ENCODE results near the gene FBXO30. TPM values are rescaled to one million over a fixed set of nuclear protein-coding genes. Genes with fewer than 3 reads are reported as not detected.

FBXO30 gene
- total and polyA plus RNA-seq, 9 of the 15 experiments (the other 6 are each of a cell fraction or from before 2014, with no cell fraction given), result 3.6 to 12.8 (median 7.1) TPM

- TF ChIP-seq NFE2L1 (tag; IDR thresholded peaks at IDR 0.05; ENCODE audit: borderline replicate concordance, low read depth), result peak; percentile 72
- TF ChIP-seq MAFG (tag; conservative IDR thresholded peaks at IDR 0.05), result peak; percentile 96
- TF ChIP-seq, protein P1, sequence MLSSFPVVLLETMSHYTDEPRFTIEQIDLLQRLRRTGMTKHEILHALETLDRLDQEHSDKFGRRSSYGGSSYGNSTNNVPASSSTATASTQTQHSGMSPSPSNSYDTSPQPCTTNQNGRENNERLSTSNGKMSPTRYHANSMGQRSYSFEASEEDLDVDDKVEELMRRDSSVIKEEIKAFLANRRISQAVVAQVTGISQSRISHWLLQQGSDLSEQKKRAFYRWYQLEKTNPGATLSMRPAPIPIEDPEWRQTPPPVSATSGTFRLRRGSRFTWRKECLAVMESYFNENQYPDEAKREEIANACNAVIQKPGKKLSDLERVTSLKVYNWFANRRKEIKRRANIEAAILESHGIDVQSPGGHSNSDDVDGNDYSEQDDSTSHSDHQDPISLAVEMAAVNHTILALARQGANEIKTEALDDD (IDR thresholded peaks at IDR 0.05), result peak; percentile 29; the same call in 1 of the 2 replicates
- TF ChIP-seq TAF15 (IDR thresholded peaks at IDR 0.05; ENCODE audit: low read depth, low read length), result no peak
Observed at GRCh38 chr6:145844933-145845540, 30.4 kb upstream of the FBXO30 start (continued).

DNA sequence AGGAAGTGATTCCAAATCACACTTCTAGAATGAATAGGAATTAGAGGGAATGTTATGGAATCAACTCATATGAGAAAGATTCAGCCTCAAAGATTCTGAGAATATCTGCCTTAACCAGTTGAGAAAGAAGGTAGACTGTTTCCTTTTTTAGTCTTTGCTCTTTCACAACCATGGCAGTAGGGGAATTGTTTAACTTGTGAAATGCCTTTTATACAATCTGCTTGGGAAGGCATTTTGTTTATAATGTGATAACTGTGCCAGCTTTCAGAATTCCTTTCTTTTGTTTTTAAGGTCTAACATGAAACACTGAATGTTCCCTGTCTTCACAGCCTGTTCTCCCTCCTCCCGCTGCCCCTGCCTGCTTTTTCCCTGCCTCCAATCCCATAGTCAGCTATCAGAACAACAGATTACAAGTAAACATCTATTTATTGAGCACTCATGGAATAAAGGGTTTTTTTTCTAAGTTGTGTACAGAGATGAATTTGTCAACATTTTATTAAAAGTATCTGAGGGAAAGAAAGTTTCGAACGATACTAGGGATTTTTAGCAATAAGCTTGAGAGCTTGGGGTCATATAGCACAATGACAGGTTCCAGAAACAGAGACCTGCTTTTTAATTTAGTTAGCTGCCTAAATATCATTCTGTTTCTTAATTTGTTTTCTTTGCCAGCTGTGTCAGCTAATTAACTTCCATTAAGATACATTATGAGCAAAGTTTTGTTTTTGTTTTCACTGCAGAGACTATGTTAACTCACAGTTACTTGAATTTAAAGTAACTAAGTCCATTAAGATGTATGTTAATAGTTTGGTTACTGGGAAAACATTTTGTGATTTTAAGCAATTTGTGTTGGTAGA lies 28.3 kb upstream of the FBXO30 start:
- BruUV-seq (replicated peaks), result no TSS peak
- ChIA-PET POLR2A (interaction anchor here (0.5 to 1.7 kb wide), 2 partner anchors 20 to 92 kb away, joined by 3 to 4 read pairs; no protein-coding TSS in a partner anchor), CTCF (ENCODE audit: low intra/inter-chr PET ratio) (no interaction called here)
- in situ Hi-C loops (cut with MboI) (no loop called here), intact Hi-C loops (cut with micrococcal nuclease) (no loop called here)
- H2AFZ ChIP-seq (ENCODE audit: low read depth, low read length), result no peak overlapping the region
- H3K9me3 ChIP-seq (replicated peaks; ENCODE audit: control insufficient read depth, insufficient read depth, low read depth, low read length), result no peaks in the 10 kb centered on the region
- no peaks in the 10 kb centered on the region for H3K27me3 ChIP-seq (ENCODE audit: control insufficient read depth in 2 of 2, insufficient read depth in 2 of 2, low read length in 2 of 2)
- ATAC-seq (no peak), FAIRE-seq (no peak), DNase-seq (ENCODE audit: extremely low read depth in 1 of 4, low spot score in 3 of 4) (no peak)
- no peak overlapping the region for H3K9ac ChIP-seq (ENCODE audit: insufficient read depth in 1 of 2, low read depth in 2 of 2, low read length in 2 of 2)
- H3K36me3 ChIP-seq (ENCODE audit: control insufficient read depth, insufficient read depth, low read length), result no peaks in the 10 kb centered on the region
- H3K79me2 ChIP-seq (ENCODE audit: control insufficient read depth, insufficient read depth, low read length), result no peaks in the 10 kb centered on the region
- H4K20me1 ChIP-seq (replicated peaks; ENCODE audit: control insufficient read depth, insufficient read depth, low read length), result no peaks in the 10 kb centered on the region
- H3K4me1 ChIP-seq (replicated peaks in 1 of 2; ENCODE audit: control insufficient read depth in 2 of 2, insufficient read depth in 2 of 2, low read length in 2 of 2), result no peaks in the 10 kb centered on the region
- H3K4me2 ChIP-seq (ENCODE audit: insufficient read depth, low read length), result no peak overlapping the region
- no peak overlapping the region for H3K27ac ChIP-seq (ENCODE audit: extremely low read depth, low read depth, low read length)
- WGBS (ENCODE audit: insufficient coverage, low coverage, missing lambda C conversion rate), result 32% methylated on average over 3 of the region's 3 CpGs
- no peaks in the 10 kb centered on the region for H3K9me1 ChIP-seq (ENCODE audit: control insufficient read depth, insufficient read depth, low read length)
- no peak overlapping the region for H3K4me3 ChIP-seq
- TF ChIP-seq, protein P2, sequence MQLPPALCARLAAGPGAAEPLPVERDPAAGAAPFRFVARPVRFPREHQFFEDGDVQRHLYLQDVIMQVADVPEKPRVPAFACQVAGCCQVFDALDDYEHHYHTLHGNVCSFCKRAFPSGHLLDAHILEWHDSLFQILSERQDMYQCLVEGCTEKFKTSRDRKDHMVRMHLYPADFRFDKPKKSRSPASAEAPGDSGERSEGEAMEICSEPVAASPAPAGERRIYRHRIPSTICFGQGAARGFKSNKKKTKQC (CRISPR knock-in tag; IDR thresholded peaks at IDR 0.05), result no peak
- TF ChIP-seq ZNF77 (CRISPR knock-in tag; IDR thresholded peaks at IDR 0.05) (no peak), POU5F1 (IDR thresholded peaks at IDR 0.05; ENCODE audit: borderline replicate concordance, low read depth, low read length, partially characterized antibody) (no peak), ZNF512 (tag; IDR thresholded peaks at IDR 0.05) (no peak), HDAC1 (IDR thresholded peaks at IDR 0.05) (no peak), ZFP36 (IDR thresholded peaks at IDR 0.05; ENCODE audit: low read depth, low read length, partially characterized antibody) (no peak), ZNF324 (CRISPR knock-in tag; IDR thresholded peaks at IDR 0.05) (no peak), ZNF717 (CRISPR knock-in tag; IDR thresholded peaks at IDR 0.05) (no peak), KDM4B (IDR thresholded peaks at IDR 0.05; ENCODE audit: borderline replicate concordance in 2 of 2, low read depth in 1 of 2) (no peak)
- TF ChIP-seq, protein P3, sequence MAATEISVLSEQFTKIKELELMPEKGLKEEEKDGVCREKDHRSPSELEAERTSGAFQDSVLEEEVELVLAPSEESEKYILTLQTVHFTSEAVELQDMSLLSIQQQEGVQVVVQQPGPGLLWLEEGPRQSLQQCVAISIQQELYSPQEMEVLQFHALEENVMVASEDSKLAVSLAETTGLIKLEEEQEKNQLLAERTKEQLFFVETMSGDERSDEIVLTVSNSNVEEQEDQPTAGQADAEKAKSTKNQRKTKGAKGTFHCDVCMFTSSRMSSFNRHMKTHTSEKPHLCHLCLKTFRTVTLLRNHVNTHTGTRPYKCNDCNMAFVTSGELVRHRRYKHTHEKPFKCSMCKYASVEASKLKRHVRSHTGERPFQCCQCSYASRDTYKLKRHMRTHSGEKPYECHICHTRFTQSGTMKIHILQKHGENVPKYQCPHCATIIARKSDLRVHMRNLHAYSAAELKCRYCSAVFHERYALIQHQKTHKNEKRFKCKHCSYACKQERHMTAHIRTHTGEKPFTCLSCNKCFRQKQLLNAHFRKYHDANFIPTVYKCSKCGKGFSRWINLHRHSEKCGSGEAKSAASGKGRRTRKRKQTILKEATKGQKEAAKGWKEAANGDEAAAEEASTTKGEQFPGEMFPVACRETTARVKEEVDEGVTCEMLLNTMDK (IDR thresholded peaks at IDR 0.05; ENCODE audit: borderline replicate concordance, insufficient read depth, low read depth, low read length, poor library complexity, severe bottlenecking), result no peak

Measured in K562 (cell line).